ENCODE results near the gene PSMD10. TPM values are rescaled to one million over a fixed set of nuclear protein-coding genes. Genes with fewer than 3 reads are reported as not detected.

Gene PSMD10
- total RNA-seq, 2 donors from 2014 or later, result 36.9 to 59.4 TPM

DNA sequence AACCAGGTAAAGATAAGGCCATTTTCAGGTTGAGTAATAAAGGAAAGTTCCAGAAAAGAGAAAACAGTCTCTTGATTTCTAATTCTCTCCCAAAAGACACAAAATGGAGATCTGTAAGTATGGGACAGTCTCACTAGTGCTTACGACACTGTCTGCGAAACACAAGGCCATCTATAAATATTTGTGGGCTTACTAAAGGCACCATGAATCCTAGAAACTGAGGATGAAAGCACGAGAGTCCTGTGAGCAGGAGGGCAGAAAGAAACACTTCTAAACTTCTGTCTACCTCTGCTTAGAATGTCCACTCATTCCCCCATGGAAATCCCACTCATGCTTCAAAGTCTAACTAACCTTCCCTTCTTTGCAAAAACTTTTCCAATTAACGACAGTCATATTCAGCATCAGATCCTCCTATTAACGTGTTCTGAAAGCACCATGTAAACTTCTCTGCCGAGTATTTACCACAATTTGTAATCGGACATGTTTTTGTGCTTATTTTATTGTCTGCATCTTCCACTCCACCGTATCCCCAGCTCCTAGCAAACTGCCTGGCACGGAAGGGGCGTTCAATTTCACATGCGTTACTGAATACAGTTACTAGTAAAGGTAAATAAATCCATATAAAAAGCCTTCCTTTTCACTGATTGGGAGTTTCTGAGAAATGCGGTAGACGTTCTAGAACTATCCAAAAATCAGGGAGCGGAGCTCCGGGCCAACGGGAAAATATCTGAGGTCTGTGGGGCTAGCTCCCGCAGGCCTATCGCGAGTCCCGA lies 665 bp downstream of the PSMD10 start:
- peaks cover 0 to 4% of the 10 kb centered on the region in 2 donors for H3K36me3 Mint-ChIP-seq
- ATAC-seq, result no peak
- no peak overlapping the region for H3K27ac Mint-ChIP-seq
- no peaks in the 10 kb centered on the region for H3K9me3 Mint-ChIP-seq
- no peak for DNase-seq (ENCODE audit: low spot score in 2 of 2)

DNA sequence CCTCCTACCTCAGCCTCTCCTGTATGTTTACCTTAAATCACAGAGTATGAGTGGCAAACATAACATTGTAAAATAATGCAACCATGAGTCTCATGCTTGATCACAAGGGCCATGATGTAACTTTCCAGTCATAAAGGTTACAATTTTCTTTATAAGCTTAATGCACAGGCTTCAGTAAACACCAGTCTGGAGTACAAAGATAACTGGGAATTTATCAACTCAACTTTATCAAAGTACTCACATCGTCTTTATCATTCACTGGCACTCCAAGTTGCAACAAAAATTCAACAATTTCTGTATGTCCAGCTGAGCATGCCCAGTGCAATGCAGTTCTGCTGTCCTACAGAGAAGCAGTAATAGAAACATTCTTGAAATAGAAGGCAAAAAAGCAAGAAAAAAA lies 2.8 kb downstream of the PSMD10 start:
- Mint-ChIP-seq H3K36me3 (peaks cover 0 to 4% of the 10 kb centered on the region in 2 donors), H3K27ac (no peak overlapping the region)
- no peak for ATAC-seq

DNA sequence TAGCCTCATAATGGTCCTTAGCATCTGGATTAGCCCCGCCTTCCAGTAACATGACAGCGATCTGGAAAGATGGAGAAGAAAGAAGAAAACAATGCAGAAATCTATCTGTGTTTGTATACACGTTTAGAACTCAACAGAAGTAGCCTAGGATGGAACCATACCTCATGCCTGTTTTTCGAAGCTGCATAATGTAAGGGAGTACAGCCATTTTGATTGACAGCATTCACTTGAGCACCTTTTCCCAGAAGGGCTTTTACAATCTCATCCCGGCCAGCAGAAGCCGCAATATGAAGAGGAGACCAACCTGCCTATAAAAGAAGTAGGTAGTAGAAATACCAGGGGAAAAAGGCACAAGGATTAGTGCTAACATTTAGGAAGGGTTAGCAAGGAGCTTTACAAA lies 3.5 kb downstream of the PSMD10 start:
- Mint-ChIP-seq H3K9me3 (no peaks in the 10 kb centered on the region), H3K36me3 (peaks cover 0 to 4% of the 10 kb centered on the region in 2 donors), H3K27ac (no peak overlapping the region)
- ATAC-seq (no peak), DNase-seq (ENCODE audit: low spot score in 2 of 2) (no peak)

More for the DNA sequence above, 2.8 kb downstream of the PSMD10 start:
- DNase-seq (ENCODE audit: low spot score in 2 of 2), result no peak
- no peaks in the 10 kb centered on the region for H3K9me3 Mint-ChIP-seq

DNA sequence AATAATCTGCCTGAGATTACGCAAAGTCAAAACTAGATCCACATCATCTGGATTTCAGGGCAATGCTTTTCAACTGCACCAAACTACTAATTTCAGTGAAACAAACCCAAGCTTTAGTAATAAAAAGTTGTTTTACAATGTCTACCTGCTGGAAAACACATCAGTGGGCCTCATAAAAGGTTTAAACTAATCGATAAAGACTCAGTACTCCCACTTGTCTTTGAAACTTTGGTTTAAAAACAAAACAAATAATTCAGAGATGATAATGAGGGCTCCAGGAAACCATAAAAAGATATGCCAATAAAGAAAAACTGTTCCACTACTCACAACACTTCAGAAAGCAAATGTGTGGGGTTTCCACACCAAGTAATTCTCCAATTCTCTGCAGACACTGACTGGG lies 10.2 kb downstream of the PSMD10 start:
- ATAC-seq (no peak), DNase-seq (ENCODE audit: low spot score in 2 of 2) (no peak)
- H3K36me3 Mint-ChIP-seq, result no peaks in the 10 kb centered on the region
- no peak overlapping the region for H3K27ac Mint-ChIP-seq
- H3K9me3 Mint-ChIP-seq, result no peaks in the 10 kb centered on the region

DNA sequence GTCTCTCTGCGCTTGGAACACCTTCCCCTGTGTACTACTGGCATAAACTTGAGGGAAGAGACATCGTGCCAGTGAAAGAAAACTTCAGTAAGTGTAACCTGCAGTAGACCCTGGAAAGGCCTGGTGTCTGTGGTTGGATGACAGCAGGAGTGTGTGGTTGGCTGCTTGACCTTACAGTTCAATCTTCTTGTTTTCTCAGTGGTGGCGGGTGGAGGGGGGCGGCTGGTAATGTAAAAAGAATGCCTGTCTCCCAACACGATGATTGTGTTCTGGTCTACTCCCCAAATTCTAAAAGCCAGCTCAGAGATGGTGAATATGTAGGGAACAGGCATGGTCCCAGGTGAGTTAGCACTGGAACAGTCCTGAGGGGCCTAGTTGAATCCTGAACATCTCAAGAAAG lies 18.6 kb downstream of the PSMD10 start:
- ATAC-seq, result no peak
- H3K9me3 Mint-ChIP-seq, result no peaks in the 10 kb centered on the region
- no peaks in the 10 kb centered on the region for H3K36me3 Mint-ChIP-seq
- H3K27ac Mint-ChIP-seq, result no peak overlapping the region
- DNase-seq (ENCODE audit: low spot score in 2 of 2), result no peak

DNA sequence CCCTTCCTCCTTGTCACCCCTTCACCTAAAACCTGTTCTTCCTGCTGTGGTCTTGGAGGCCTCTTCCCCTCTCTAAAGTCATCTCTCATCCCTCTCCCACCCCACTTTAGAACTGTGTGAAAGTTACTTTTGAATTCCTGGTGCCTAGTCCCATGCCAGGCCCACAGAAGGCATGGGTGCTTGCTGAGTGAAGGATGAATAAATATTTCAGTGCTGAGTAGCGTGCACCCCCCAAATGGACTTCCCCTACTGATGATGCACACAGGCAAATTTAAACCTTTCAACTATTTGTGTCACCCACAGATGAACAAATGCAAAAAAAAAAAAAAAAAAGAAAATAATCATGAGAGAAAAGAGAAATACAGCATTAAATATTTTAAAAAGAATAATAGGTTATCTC lies 19.8 kb downstream of the PSMD10 start:
- DNase-seq (ENCODE audit: low spot score in 2 of 2) (no peak), ATAC-seq (no peak)
- no peak overlapping the region for H3K27ac Mint-ChIP-seq
- no peaks in the 10 kb centered on the region for H3K36me3 Mint-ChIP-seq
- no peaks in the 10 kb centered on the region for H3K9me3 Mint-ChIP-seq

DNA sequence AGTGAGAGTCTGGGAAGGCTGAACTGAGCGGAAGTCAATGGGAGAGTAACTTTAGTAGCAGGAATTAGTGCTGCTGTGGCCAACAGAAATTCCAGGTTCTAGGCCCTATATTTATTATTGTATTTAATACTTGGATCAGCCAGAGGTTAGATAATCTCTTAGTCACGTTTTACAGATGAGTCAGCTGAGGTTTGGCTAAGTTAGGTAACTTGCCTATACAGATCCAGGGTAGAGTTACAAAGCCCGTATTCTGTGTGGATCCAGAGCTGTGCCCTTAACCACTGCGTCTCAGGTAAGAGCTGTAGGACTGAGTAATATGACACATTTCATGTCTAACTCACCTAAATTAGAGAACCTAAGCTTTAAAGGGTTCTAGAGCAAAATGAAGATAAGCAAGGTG lies 20.5 kb downstream of the PSMD10 start:
- no peak overlapping the region for H3K27ac Mint-ChIP-seq
- ATAC-seq (peak in 1 of 2 donors; percentile 56), DNase-seq (ENCODE audit: low spot score in 2 of 2) (no peak)

DNA sequence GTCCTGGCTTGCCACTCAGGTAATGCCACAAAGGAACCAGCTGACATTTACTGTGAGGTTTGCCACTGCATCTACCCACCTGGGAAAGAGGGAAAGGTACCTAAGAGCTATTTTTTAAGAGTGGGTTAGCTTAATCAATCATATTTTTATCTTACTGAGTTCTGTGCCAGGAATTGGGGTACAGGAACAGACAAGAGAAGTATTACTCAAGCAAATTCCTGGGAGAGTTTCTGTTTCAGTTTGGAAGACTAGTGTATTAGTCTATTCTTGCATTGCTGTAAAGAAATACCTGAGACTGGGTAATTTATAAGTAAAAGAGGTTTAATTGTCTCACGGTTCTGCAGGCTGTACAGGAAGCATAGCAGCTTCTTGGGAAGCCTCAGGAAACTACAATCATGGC lies 23.2 kb downstream of the PSMD10 start:
- no peak overlapping the region for H3K27ac Mint-ChIP-seq
- DNase-seq (ENCODE audit: low spot score in 2 of 2) (no peak), ATAC-seq (no peak)
- H3K9me3 Mint-ChIP-seq, result no peaks in the 10 kb centered on the region
- H3K36me3 Mint-ChIP-seq, result no peaks in the 10 kb centered on the region

More for the DNA sequence above, 20.5 kb downstream of the PSMD10 start:
- H3K36me3 Mint-ChIP-seq, result no peaks in the 10 kb centered on the region
- H3K9me3 Mint-ChIP-seq, result no peaks in the 10 kb centered on the region

DNA sequence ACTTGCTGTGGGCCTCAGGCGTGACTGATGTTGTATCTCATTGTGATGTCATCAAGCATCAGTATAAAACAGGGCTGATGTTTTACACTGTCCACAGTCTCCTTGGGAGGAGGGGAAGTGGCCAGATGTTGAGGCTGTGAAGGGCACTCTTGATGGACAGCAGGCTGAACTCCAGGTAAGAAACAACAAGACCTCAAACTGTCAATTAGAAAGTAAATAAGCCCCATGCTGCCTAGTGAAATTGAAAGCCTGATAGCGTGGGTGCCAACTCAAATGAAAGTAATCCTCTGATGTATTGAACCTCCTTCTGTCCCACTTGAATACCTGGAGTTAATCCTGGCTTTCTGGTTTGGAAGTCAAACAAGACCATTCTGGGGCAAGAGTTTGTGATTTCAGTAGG lies 26.7 kb downstream of the PSMD10 start:
- Mint-ChIP-seq H3K9me3 (no peaks in the 10 kb centered on the region), H3K27ac (no peak overlapping the region), H3K36me3 (no peaks in the 10 kb centered on the region)
- ATAC-seq (no peak), DNase-seq (ENCODE audit: low spot score in 2 of 2) (no peak)

DNA sequence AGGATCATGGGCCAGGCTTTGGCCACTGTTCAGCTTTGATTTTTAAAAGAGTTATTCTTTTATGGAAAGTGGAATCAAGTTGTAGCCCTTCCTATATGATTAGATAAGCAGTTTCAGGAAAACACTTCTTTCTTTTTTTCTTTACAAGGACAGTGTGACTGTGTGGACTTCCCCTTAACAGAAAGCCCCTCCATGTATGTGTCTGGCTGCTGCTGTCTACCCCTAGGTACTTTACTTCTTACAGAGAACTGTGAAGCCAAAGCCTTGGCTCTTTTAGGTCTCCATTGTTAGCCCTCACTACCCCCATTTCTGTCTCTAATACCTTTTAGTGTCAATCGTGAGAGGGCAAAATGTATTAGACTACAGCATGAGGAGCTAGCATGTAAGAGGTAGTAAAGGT lies 27.3 kb downstream of the PSMD10 start:
- no peak overlapping the region for H3K27ac Mint-ChIP-seq
- DNase-seq (ENCODE audit: low spot score in 2 of 2), result no peak
- ATAC-seq, result no peak
- H3K36me3 Mint-ChIP-seq, result no peaks in the 10 kb centered on the region
- H3K9me3 Mint-ChIP-seq, result no peaks in the 10 kb centered on the region

DNA sequence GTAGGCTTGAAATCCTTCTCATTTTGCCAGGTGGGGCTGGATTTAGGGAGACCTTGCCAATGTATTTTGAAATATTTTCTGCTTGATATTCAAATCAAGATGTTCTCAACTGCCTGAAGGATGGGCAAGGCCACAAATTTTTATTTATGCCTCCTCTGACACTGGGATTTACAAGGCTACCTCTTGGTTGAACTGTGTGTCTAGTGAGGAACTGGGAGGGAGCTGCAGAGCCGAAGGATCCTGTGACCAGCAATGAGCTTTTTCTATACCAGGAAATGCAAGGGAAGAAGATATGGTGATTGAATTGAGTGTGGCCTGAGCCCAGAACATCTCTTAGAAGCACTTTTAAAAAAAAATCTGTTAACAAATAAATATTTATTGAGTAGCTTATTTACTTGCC lies 31.5 kb downstream of the PSMD10 start:
- no peak overlapping the region for H3K27ac Mint-ChIP-seq
- ATAC-seq (no peak), DNase-seq (ENCODE audit: low spot score in 2 of 2) (no peak)
- no peaks in the 10 kb centered on the region for H3K36me3 Mint-ChIP-seq
- H3K9me3 Mint-ChIP-seq, result no peaks in the 10 kb centered on the region

DNA sequence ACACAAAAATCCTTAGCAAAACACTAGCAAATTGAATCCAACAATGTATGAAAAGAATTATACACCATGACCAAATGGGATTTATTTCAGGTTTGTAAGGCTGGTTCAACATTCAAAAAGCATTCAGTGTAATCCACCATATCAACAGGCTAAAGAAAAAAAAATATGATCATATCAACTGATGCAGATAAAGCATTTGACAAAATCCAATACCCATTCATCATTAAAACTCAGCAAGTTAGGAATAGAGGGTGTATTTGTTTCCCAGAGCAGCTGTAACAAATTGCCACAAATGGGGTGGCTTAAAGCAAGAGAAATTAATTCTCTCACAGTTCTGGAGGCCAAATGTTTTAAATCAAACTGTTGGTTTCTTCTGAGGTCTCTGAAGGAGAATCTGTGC lies 35.8 kb downstream of the PSMD10 start:
- H3K27ac Mint-ChIP-seq, result no peak overlapping the region

DNA sequence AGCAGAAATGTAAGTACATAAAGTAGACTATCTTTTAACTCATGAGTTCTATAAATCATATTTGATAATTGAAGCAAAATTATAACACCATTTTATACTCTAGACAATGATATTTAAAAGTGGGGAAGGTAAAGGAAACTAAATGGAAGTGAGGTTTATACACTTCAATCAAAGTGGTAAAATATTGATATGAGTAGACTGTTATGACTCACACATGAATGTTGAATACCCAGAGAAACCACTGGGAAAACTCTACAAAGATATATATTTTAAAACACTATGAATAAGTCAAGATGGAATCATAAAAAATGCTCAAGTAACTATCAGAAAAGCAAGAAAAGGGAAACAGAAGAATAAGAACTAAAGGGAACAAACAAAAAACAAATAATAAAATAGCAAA lies 38.1 kb downstream of the PSMD10 start:
- Mint-ChIP-seq H3K36me3 (no peaks in the 10 kb centered on the region), H3K9me3 (no peaks in the 10 kb centered on the region), H3K27ac (no peak overlapping the region)
- DNase-seq (ENCODE audit: low spot score in 2 of 2) (no peak), ATAC-seq (peak; percentile 79 to 92)

More for the DNA sequence above, 35.8 kb downstream of the PSMD10 start:
- DNase-seq (ENCODE audit: low spot score in 2 of 2), result no peak
- no peak for ATAC-seq
- Mint-ChIP-seq H3K36me3 (no peaks in the 10 kb centered on the region), H3K9me3 (no peaks in the 10 kb centered on the region)

DNA sequence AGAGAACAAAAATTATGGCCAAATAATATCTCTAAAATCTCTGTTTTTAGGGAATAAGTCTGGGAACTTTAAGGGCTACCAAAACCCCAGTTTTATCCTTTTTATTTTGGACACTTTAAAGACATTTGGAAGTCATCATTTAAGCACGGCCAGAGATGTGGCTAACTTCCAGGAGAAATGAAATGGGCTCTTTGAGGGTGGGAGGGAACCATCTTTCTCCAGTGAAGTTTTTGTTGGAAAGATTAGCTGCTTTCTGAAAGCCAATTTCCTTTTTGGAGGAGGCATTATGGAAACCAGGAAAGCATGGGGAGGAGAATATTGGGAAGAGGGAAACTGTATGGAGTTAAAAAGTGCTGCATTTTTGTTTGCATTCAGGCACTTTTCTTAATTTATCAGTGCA lies 41.7 kb downstream of the PSMD10 start:
- DNase-seq (ENCODE audit: low spot score in 2 of 2) (no peak), ATAC-seq (no peak)
- H3K36me3 Mint-ChIP-seq, result no peaks in the 10 kb centered on the region
- no peaks in the 10 kb centered on the region for H3K9me3 Mint-ChIP-seq
- no peak overlapping the region for H3K27ac Mint-ChIP-seq

DNA sequence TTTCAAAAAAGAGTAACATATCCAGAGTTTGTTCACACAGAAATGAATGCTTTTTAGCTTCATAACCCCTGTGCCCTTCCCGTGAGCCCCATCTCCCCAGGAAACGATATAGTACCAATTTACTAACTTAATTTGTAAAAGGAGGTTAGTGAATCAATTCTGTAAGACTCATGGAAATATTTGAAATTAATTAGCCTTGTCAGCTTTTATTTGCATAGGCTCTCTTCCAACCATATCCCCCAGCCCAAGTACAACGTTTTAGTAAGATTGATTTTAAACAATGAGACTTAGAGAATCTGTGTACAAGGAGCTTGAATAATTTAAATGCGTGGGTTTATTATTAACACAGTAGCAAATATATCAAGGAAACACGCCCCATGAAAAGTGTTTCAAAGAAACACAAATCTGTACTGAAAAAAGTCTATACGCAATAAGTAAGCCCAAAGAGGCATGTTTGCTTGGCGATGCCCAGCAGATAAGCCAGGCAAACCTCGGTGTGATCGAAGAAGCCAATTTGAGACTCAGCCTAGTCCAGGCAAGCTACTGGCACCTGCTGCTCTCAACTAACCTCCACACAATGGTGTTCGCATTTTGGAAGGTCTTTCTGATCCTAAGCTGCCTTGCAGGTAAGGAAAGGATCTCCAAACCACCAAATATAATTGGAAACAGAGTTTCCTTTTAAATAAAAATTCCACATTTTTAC lies 46.6 kb downstream of the PSMD10 start, which contains the start of gene VSIG1:
Gene VSIG1 (plus strand): TSS at position 512 of the 703 bp plus-strand sequence. CDS start 66 bp downstream, at position 578.
- ATAC-seq (no peak), DNase-seq (ENCODE audit: low spot score in 2 of 2) (no peak)
- Mint-ChIP-seq H3K9me3 (peaks cover 0 to 6% of the 10 kb centered on the region in 2 donors), H3K27ac (no peak within 1 kb of the TSS), H3K36me3 (no peaks in the 10 kb centered on the region)

DNA sequence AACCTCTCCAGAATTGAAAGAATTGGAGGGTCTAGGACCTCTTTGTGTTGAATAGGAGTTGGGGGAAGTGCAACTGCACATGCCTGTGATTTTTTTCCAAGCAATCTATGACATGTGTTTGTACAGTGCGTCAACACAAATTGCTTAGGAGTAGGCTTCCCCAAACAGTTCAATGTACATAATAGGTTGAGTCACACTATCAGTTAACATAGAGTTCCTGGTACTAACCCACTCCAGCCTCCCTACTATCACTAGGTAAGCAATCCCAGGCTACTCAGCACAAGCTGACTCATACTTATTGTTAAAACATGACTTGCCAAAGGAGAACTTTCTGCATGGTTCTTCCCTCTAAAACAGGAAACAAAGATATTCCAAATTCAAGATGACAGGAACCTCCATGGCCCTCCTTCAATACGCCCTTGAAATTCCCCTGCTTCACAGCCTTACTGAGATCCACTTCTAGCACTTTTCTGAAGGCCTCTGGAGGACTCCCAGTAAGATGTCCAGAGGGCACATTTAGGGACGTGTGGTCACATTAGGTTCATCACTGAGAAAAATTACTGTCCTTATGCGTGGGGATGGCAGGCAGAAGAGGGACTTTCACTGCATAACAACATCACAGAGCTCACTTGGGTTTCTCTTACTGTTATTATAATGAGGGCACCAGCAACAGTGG lies 54.9 kb downstream of the PSMD10 start:
- peak overlapping the region in 1 of 2 donors; percentile 30 for H3K27ac Mint-ChIP-seq
- no peak for DNase-seq (ENCODE audit: low spot score in 2 of 2)
- no peaks in the 10 kb centered on the region for H3K36me3 Mint-ChIP-seq
- no peak for ATAC-seq
- H3K9me3 Mint-ChIP-seq, result no peaks in the 10 kb centered on the region

DNA sequence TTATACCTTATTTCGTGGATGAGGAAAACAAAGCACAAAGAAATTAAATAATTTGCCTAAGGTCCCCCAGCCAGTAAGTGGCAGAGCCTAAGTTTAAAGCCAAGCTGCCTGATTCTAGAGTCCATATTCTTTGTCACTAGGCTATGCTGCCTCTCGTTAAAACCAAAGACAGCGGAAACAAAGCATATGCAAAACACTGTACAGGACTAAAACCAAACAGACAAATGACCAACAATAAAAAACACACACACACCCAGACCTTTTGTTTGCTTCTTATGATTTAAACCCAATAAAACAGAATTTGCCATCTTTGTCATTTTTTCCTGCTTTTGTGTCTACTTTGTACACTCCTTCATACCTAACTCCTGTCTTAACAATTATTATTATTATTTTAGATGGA lies 56.6 kb downstream of the PSMD10 start:
- DNase-seq (ENCODE audit: low spot score in 2 of 2) (no peak), ATAC-seq (no peak)
- H3K9me3 Mint-ChIP-seq, result no peaks in the 10 kb centered on the region
- no peaks in the 10 kb centered on the region for H3K36me3 Mint-ChIP-seq
- H3K27ac Mint-ChIP-seq, result no peak overlapping the region

All from activated naive CD4-positive, alpha-beta T cell treated with anti-CD3 and anti-CD28 coated beads, Interleukin-2, amount 50 U/mL, for 72 hours (primary cell).